Stimulated activated CD4-positive, alpha-beta T cell treated with anti-CD3 and anti-CD28 coated beads, Interleukin-4, amount 100 ng/mL, for 1 hour (primary cell): ENCODE data around the gene CCSER1.

Source experiments
- DNase-seq: peaks from one replicate; pipeline ENCODE4 v3.0.0-alpha.2; 2020

Gene CCSER1

DNA sequence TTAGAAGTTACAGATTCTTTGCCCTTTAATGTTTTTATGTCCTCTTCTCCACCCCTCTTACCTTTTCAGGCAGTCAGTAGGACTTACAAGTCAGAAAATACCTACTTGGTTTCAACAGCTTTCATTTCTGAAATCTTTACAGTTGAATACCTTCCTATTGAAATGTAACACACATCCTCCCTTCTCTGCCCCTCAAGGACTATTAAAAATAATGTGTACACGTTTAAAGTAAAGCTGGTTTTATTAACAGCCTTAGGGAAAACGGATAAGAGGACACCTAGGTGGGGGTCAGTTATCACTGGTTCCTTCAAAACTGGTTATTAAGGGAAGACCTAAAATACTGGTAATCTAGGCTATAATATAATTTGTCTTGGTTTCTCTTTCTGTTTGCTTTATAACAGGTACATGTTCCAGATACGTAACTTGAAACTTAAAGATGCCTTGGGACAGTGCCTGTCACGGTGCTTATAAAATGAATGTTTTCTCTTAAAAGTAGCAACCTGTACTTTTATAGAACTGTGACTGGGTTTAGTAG is 1.8 kb downstream of the CCSER1 start:
- no peak for DNase-seq

DNA sequence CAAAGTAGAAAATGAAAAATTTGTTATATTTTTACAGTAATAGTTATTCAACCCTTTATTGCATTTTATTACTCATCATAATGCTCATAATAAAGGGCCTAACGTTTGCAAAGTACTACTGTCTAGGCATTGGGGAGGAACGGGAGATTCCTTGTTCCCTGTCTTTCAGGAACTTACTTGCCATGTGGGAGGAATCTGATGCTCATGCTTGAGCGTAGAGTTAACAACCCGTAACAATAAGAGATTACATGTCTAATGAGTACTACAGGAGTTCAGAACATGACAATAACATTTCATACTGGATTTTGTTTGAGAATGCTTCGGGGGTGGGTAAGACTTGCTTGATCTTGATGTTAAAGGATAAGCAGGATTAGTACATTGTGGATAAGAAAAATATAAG is 2.9 kb downstream of the CCSER1 start:
- no peak for DNase-seq

DNA sequence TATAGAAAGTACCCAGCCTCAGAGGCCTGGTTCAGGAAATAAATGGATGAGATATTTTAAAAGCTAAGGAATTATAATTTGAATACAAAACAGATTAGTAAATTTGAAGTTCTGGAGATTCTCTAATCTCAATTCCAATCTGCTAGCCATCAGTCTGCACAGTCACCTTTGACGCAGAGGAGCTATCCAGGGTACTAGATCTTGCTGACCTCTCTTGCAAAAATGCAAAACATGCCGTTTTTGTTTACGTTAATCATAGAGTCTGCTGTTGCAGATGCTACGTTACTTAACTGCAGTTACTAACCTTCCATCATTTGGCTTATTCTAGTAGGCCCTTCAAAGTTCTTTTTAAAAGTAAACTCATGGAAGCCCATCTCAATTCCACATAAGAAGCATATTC is 10.4 kb downstream of the CCSER1 start:
- no peak for DNase-seq

DNA sequence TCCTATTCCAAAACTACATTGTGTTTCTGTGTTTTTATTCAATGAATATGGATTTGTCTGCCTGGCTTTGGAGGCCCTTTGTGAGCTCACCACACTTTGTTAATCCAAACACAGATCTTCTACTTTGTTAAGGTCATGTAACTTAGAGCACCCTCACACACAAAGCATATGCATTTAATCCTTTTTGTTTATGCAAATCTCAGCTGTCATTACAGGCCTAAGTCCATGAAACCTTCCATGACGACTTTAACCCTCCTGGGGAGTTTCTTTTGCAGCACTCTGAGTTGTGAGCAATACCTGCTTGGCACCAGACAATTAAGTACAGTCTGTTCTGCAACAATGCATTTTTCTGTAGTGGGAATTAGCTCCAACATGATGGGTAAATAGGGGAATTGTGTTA is 14.9 kb downstream of the CCSER1 start:
- no peak for DNase-seq

DNA sequence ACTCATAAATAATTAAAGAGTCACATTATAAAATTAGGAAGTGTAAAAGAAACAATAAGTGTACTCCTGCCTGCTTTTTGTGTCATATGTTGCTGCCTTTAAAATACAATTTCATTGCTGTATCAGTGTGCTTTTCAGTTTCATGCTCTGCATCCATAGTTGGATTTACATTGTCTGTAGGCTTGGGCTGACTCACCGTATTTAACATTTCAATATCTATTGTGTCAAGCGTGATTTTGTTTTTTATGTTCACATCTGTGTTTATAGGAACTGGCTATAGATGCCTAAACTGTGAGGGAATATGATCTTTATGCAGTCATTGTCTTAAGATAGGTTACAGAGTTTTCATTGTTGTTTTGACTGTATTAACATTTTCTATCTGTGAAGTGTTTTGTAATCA is 18.1 kb downstream of the CCSER1 start:
- no peak for DNase-seq

DNA sequence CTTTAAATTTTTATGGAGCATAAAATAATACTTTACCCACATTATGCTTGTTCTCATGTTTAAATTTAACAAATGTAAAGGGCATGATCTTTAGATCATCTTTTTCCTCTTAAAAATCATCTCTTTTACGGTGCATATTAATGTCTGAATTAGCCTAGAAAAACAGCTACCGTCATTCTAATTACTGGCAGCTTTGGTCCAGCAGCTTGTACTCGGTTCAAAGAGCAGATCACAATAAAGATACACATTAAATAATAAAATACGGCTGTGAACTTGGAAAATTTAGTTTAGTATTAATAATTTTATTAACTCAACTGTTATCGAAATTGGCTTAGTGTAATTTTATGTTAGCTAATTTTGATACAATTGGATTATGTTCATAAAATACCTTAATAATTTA is 19.1 kb downstream of the CCSER1 start:
- no peak for DNase-seq

DNA sequence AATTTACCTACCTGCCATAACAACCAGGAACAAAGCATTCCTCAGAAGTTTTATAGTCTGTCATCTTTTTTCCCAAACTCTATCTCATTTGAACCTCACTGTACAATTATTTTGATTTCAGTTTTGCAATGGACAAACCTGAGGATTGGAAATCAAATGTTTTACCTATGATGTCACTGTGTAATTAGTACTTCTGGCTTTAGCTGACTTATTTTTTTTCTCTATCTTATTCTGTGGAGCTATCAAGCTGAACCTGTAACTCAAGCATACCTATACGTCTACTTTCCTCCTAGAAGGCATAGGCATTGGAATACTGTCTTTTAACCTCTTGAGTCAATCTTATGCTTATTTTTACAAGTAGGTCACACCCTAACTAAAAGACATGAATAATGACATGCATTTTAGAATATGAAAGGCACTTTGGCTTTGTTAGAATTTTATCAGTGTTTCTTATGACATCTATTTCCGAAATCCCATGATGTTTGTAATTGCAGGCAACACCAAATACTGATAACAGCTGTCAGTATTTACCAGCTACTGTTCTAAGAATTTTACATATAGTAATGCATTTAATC is 21.5 kb downstream of the CCSER1 start:
- DNase-seq, result no peak

DNA sequence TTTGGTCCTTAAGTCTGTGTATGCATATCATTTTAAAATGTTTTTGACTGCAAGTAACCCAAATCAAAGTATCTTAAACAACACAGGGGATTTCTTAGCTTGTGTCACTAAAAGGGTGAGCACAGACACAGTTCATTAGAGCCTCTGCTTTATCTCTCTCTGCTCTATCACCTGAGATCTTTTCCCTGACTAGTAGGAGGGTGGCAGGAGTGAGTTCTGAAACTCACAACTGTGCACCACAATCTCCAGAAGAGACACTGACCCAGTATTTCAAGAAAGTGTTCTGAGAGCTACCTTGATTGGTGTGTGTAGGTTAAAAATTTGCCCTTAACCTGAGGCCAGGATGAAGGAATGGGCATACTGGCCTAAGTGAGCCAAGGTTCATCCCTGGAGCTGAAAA is 24.8 kb downstream of the CCSER1 start:
- no peak for DNase-seq

DNA sequence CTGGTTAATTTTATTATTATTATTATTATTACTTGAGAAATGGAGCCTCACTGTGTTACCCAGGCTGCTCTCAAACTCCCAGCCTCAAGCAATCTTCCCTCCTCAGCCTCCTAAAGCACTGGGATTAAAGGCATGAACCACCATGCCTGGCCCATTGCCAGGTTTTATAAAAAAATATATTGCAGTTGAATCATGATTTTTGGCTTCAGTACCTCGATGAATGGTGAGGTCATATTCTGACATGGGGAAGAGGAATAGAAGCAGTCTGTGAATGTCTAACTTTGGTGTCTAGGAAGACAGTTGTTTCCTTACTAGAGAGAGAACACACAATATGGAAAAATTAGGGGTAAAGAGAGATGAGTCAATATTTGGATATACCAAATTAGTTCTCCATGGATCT is 32.0 kb downstream of the CCSER1 start:
- DNase-seq, result no peak

DNA sequence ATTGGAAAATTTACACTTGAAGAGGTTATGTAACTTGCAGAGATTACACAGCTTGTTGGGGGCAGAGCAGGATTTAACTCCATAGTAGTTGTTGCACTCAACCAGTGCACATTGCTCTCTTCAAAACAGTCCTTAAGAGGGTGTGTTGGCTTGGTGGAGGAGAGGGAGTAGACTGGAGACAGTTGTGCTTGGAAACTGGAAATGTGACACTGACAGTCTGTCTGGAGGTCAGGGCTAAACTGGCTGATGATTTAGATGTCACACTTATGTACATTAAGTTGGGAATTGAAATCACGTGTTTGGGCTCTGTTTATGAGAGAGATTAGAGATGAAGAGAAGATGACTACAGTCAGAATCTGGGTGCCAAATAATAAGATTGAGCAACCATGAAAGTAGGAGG is 32.9 kb downstream of the CCSER1 start:
- no peak for DNase-seq

DNA sequence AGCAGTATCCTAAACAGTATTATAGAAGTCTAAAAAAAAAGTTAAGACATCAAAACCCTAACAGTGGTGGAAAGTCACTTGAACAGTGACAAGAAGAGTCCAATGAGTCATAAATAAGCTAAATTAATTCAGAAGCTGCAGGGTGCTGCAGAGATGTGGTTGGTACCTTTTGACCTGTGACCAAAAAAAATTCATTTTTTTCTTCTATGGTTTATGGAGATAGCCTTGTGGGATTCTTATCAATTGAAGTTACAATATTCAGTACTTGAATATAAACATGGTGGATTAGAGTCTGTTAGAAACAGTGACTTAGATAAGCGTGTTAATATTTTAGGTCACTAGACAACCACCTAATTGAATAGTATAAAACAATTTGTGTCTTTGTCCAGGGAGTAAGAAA is 35.4 kb downstream of the CCSER1 start:
- no peak for DNase-seq

DNA sequence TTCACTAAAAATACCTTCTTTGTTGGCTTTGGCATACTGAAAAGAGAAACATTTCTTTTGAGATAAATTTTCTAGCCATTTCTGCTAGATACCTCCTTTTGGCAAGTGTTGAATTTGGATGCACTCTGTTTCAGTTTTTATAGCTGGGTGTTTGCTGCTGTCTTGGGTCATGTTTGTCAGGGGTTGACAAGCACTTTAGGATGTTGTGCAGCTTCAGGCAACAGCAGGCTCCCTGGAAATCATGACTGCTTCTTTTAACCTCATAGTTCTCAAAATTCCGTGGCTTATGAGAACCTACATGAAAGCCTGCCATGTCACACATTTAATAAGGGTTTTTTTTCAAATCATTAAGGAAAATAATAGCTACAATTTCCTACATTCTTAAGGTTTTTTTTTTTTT is 36.7 kb downstream of the CCSER1 start:
- no peak for DNase-seq

DNA sequence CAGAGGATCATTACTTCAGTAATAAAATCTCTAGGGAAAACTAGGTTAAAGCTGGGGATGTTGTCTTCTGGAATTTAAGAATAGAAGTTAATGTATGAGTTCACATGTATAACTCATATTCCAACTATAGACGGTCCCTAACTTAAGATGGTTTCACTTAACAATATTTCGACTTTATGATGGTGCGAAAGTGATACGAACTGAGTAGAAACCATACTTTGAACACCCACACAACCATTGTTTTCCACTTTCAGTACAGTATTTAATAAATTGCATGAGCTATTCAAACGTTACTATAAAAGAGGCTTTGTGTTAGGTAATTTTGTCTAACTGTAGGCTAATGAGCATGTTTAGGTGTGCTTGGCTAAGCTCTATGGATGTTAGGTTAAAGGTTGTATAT is 38.7 kb downstream of the CCSER1 start:
- DNase-seq, result no peak

DNA sequence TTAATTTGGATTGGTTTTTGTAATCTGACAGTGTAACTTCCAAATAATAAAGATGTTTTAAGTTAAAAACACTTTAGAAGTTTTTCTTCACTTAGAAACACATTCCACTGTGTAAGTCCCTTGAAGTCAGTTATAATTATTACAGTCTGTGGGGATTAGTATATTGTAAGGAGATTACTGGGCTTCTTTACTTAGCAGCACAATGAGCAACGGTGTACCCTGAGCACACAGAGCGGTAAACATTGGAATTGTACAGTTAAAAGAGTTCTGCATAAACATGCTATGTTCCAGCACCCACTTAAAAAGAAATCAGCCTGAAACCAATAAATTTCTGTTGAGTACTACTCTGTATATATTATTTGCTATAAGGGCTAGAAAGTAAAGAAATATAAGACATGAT is 44.3 kb downstream of the CCSER1 start:
- DNase-seq, result no peak

DNA sequence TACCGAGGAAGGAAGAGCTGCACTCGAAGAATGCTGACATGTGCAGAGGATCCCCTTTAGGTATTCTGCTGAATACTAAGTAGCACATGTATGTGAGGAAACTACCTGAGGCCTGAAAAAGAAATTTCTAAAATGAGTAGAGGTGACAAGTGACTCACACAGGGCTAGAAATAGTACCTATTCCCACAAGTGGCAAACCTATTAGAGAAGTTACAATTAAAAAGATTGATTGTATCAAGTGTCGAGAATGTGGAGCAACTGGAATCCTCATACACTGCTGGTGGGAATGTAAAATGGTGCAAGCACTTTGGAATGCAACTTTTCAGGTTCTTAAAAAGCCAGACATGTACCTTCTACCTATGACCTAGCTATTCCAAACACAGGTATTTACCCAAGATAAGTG is 47.4 kb downstream of the CCSER1 start:
- no peak for DNase-seq

DNA sequence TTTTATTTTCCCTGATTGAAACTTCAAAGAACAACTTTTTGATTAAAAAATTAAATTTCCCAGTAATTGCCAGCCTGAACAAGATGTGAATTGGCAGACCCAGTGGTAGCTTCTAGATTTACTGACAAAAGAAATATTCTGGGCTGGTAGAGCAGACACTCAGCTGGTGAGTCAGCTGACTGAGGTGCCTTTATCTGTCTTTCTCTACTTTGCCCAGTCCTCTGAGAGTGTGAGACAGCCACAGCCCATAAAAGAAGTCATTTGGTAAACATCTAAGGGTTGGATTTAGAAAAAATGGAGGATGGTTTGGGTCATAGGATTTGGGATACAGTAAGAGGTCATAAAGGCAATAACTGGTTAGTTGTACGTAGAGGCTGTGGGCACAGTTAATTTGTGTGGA is 54.5 kb downstream of the CCSER1 start:
- no peak for DNase-seq

DNA sequence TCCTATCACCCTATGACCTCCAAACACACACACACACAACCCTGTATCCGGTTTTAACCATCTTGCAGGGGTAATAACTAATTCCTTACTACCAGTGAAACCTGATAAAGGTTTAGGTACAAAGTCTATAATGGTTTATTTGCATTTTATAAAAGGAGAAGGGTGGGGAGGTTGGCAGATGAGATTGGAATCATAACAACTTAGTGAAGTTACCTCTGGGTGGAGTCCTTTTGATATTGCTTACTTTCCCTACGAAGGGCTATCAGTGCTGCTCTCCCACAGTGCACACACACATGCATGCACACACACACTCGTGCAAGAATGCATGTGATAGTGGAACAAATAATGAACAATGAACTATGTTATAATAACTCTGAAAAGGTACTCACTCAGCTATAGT is 56.1 kb downstream of the CCSER1 start:
- DNase-seq, result no peak

DNA sequence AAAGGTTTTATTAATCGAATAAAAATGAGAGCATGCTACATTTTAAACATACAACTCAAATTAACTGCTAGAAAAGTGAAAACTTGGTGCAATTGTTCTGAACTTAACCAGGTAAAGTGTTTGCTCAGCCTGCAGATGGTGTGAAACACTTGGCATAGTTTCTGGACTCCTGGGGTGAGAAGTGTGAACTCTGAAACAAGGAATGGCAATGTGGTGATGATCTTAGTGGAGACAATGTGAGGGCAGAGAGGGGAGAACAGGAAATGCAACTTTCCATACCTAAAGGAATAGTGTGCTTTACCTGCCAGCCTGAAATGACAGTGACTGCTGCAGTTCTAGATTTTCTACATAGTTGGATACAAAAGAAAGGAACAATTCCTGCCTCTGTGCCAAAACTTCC is 57.4 kb downstream of the CCSER1 start:
- DNase-seq, result no peak

DNA sequence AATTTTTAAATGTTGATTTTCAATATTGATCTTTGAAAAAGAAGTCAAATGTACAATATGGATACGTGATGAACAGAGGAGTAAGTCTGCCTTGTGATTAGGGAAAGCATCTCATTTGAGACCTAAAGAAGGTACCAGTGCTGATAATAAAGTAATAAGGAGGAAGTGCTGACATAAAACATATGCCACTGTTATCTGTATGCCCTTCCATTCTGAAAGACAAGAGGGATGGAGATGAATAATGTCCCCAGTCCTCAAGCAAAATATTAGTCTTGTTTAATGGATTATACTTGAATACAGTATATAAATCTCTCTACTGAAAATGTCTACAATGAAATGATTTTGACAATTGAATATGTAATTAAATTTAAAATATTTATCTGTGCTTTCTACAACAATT is 58.2 kb downstream of the CCSER1 start:
- no peak for DNase-seq

DNA sequence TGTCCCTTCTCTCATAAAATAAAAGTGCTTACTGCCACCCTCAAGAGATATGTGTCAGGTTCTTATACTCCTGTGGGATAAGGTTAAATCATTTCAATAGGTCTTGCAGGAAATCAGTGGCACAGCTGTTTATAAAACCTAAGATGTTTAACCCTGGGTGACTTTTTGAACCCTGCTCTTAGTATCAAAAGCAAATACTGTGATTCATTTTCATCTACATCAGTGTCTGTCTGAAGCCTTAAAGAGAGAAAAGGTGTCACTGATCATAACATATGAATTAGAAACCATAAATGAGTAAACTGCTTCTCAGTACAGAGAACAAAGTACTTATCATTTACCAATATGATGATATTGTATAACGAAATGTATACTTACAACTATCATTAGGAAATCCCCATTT is 59.0 kb downstream of the CCSER1 start:
- DNase-seq, result no peak

DNA sequence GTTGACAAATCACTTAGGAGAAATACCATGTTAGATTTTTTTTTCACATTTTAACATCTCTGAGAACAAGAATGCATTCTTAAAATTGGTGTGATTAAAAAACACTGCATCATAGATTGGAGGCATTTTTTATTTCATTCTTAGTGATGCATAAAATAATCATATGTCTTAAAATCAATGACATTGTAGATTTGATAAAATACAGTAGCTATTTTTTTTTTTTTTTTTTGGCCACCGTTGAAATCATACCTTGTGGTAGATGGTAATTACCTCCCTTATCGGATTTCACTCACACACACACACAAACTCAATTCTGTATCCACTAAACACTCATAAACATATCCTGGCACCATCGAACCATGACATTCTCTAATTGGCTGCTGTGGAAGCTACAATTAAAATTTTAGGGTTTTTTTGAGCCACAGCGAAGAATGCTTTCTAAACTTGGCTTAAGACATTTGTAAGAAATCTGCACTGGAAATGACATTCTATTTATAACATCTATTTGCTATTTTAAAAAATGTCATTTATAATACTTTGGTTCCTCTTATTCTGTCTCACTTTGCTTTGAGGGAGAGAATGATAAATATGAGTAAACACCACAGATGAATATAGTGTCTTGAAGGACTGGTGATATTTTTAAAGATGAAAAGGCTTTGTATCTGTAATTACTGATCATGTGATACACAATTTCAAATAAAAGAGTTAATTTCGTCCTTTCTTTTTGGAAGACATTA is 60.1 kb downstream of the CCSER1 start:
- DNase-seq, result no peak

DNA sequence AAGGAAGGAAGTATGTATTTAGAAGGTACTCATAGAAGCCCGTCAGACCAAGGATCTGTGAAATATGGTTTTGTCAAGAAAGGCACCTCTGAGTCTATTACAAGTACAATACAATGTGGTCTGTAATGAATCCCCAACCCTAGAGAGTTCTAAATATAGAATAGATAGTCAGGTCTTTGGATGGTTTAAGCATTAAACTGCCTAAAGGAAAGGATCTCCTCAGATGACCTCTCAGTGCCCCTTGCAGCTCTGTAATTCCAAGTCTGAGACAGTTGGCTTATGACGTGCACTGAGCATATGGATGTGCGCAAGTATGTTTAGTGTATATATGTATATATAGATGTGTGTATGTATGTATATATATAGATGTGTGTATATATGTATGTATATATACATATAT is 62.0 kb downstream of the CCSER1 start:
- DNase-seq, result no peak

DNA sequence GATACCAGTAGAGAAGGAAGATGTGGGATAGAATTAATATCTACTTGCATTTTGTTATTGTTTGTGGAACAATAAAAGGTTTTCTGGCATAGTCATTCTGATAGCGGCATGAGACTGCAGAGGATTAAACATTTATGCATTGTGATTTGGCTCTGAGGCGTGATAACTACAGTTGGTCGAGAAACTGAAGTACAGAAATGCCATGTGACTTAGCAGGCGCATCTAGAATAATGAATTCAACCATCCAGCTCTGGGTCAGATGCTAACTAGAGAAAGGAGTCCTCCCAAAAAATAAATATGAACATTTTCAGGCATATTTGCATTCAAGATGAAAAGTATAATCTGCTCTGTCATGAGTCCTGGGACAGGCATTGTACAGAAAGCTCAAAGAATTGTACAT is 62.8 kb downstream of the CCSER1 start:
- DNase-seq, result no peak

DNA sequence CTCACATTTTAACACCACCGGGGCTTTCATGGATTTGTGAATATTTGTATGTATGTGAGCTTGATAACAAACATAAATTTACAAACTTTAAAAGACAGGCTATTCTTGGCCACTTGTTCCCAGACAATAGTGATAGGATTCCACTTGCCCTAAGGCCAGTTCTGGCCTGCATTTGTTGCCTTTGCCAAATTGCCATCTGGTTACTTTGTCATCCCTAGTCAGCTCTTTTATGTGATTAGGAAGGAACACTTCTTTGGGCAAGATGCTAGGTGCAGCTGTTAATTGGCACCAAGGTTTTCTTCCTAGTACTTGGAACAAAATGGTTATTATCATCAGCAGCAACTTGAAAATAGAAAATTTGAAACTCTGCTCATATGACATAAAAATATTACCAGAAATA is 63.3 kb downstream of the CCSER1 start:
- no peak for DNase-seq
